Caco-2 (cell line): ENCODE data around the gene TTLL4. TPM values are rescaled to one million over a fixed set of nuclear protein-coding genes. Genes with fewer than 3 reads are reported as not detected.

ENCODE experiments used
- BruUV-seq: library from RNA; stranded (reverse); fragments of 400-500 nt; replicated peaks from 2 replicates; lab custom pipeline; 2021; lab: Mats Ljungman, UMichigan
- CTCF ChIA-PET: fragments of 300-600 bp; sonication (Branson Sonifier 250); formaldehyde crosslinking; loops from one replicate; lab custom pipeline; 2022; ENCODE audit warnings: antibody characterized with exemption; lab: Charles Lee
- POLR2A ChIA-PET: fragments of 300-600 bp; sonication (Branson Sonifier 250); formaldehyde crosslinking; loops from one replicate; lab custom pipeline; 2022; ENCODE audit warnings: antibody characterized with exemption; lab: Charles Lee
- DNase-seq, 2 experiments: peaks; one replicate each; pipeline versions ENCODE4 v3.0.0 to v3.0.0-alpha.2; 2020 to 2022
- H3K27me3 ChIP-seq: replicated peaks from 2 replicates; pipeline ENCODE4 v1.6.0; 2011; ENCODE audit warnings: low read length; ENCODE audit not compliant: control insufficient read depth, insufficient read depth
- H3K36me3 ChIP-seq: 2 replicates; pipeline ENCODE4 v1.5.1; 2011; ENCODE audit warnings: low read length; ENCODE audit not compliant: control insufficient read depth, insufficient read depth
- H3K4me1 ChIP-seq: fragments of 250-450 bp; sonication (Bioruptor Pico); 2 replicates; pipeline ENCODE4 v1.5.1; 2020; ENCODE audit warnings: mild to moderate bottlenecking
- H3K4me3 ChIP-seq: 2 replicates; pipeline ENCODE4 v1.5.1; 2011; ENCODE audit warnings: low read depth, mild to moderate bottlenecking, control low read depth, low read length
- H3K9me3 ChIP-seq: fragments of 250-450 bp; sonication (Bioruptor Pico); 2 replicates; pipeline ENCODE4 v1.5.1; 2020; ENCODE audit warnings: mild to moderate bottlenecking, moderate library complexity
- H3K27ac Mint-ChIP-seq: one replicate; pipeline ENCODE4 v1.8.0; 2022; ENCODE audit warnings: mixed read lengths; ENCODE audit not compliant: unreplicated experiment
- H3K27me3 Mint-ChIP-seq: one replicate; pipeline ENCODE4 v1.8.0; 2022; ENCODE audit warnings: mixed read lengths; ENCODE audit not compliant: insufficient read depth, unreplicated experiment
- H3K36me3 Mint-ChIP-seq: one replicate; pipeline ENCODE4 v1.8.0; 2022; ENCODE audit warnings: mild to moderate bottlenecking, mixed read lengths; ENCODE audit not compliant: insufficient read depth, unreplicated experiment
- H3K4me1 Mint-ChIP-seq: one replicate; pipeline ENCODE4 v1.8.0; 2022; ENCODE audit warnings: low read depth, mixed read lengths; ENCODE audit not compliant: unreplicated experiment
- H3K4me3 Mint-ChIP-seq: one replicate; pipeline ENCODE4 v1.8.0; 2022; ENCODE audit warnings: mild to moderate bottlenecking, moderate library complexity, mixed read lengths; ENCODE audit not compliant: unreplicated experiment
- H3K9me3 Mint-ChIP-seq: one replicate; pipeline ENCODE4 v1.8.0; 2022; ENCODE audit warnings: mixed read lengths; ENCODE audit not compliant: unreplicated experiment
- intact Hi-C: fragments of 100-400 bp; cut with micrococcal nuclease; formaldehyde crosslinking; loops from one replicate; pipeline ENCODE4 v1.10.0; 2022; ENCODE audit not compliant: unreplicated experiment
- total RNA-seq: library from RNA; stranded (reverse); gene quantifications from 2 replicates; pipeline ENCODE4 v1.2.3, GENCODE V29; 2022
- TF ChIP-seq, protein P1 (sequence below), 2 experiments: fragments of 200-600 bp in 1 of 2; IDR thresholded peaks; 1 replicate in 1 of 2; 2 replicates in 1 of 2; pipeline versions ENCODE4 v1.5.1 to v1.8.0; 2011 to 2022; ENCODE audit warnings: antibody characterized with exemption in 1 of 2, control low read depth in 1 of 2, inconsistent platforms in 1 of 2, low read depth in 1 of 2, low read length in 1 of 2, mild to moderate bottlenecking in 1 of 2, moderate library complexity in 1 of 2; ENCODE audit not compliant: insufficient read depth in 1 of 2, severe bottlenecking in 1 of 2, unreplicated experiment in 1 of 2

Gene TTLL4
- total RNA-seq, 1 experiment from 2014 or later: 86.6 TPM

DNA sequence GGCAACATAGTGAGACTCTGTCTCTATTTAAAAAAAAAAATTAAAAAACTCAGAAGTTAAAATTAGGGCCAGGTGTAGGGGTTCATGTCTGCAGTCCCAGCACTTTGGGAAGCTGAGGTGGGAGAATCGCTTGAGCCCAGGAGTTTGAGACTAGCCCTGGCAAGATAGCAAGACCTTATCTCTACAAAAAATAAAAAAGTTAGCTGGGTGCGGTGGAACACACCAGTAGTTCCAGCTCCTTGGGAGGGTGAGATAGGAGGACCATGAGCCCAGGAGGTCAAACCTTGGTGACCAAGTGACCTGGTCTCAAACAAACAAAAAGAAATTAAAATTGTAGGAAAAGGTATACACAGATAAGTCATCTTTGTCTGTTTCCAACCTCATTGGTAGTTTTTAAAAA is 11.3 kb downstream of the TTLL4 start:
- no peak for DNase-seq
- no peak overlapping the region for H3K27ac Mint-ChIP-seq
- Histone ChIP-seq H3K4me1 (no peaks in the 10 kb centered on the region; the same call in 1 of the 2 replicates), H3K4me3 (no peak overlapping the region), H3K36me3 (no peaks in the 10 kb centered on the region), H3K27me3 (no peaks in the 10 kb centered on the region), H3K9me3 (peaks cover 11% of the 10 kb centered on the region)
- H3K4me1 Mint-ChIP-seq: peaks cover 6% of the 10 kb centered on the region
- intact Hi-C loops: no loop called here
- BruUV-seq: no TSS peak
- POLR2A ChIA-PET: no interaction called here
- no peaks in the 10 kb centered on the region for H3K27me3 Mint-ChIP-seq
- TF ChIP-seq, protein P1, sequence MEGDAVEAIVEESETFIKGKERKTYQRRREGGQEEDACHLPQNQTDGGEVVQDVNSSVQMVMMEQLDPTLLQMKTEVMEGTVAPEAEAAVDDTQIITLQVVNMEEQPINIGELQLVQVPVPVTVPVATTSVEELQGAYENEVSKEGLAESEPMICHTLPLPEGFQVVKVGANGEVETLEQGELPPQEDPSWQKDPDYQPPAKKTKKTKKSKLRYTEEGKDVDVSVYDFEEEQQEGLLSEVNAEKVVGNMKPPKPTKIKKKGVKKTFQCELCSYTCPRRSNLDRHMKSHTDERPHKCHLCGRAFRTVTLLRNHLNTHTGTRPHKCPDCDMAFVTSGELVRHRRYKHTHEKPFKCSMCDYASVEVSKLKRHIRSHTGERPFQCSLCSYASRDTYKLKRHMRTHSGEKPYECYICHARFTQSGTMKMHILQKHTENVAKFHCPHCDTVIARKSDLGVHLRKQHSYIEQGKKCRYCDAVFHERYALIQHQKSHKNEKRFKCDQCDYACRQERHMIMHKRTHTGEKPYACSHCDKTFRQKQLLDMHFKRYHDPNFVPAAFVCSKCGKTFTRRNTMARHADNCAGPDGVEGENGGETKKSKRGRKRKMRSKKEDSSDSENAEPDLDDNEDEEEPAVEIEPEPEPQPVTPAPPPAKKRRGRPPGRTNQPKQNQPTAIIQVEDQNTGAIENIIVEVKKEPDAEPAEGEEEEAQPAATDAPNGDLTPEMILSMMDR (IDR thresholded peaks at IDR 0.05; ENCODE audit: insufficient read depth in 1 of 2, low read depth in 1 of 2, low read length in 1 of 2, severe bottlenecking in 1 of 2, unreplicated experiment in 1 of 2): no peak
- H3K9me3 Mint-ChIP-seq: no peaks in the 10 kb centered on the region
- H3K36me3 Mint-ChIP-seq: peaks cover 25% of the 10 kb centered on the region
- CTCF ChIA-PET: interaction anchor here (0.6 to 1.5 kb wide), 3 partner anchors 62 to 126 kb away, joined by 3 to 5 read pairs (median 4); partner anchors contain the start of genes BCS1L and ZNF142
- H3K4me3 Mint-ChIP-seq: no peak overlapping the region

- H3K27ac Mint-ChIP-seq: no peak overlapping the region
- Histone ChIP-seq H3K4me3 (no peak overlapping the region), H3K36me3 (no peaks in the 10 kb centered on the region), H3K9me3 (peaks cover 14% of the 10 kb centered on the region), H3K4me1 (no peaks in the 10 kb centered on the region; the same call in 1 of the 2 replicates), H3K27me3 (no peaks in the 10 kb centered on the region)
- no peaks in the 10 kb centered on the region for H3K27me3 Mint-ChIP-seq
- no peaks in the 10 kb centered on the region for H3K9me3 Mint-ChIP-seq
- CTCF ChIA-PET: interaction anchor here (1.5 kb wide), 1 partner anchor 125 kb away, joined by 5 read pairs; no protein-coding TSS in a partner anchor
- H3K36me3 Mint-ChIP-seq: peaks cover 30% of the 10 kb centered on the region
- intact Hi-C loops: no loop called here
- TF ChIP-seq, protein P1 (IDR thresholded peaks at IDR 0.05; ENCODE audit: insufficient read depth in 1 of 2, low read depth in 1 of 2, low read length in 1 of 2, severe bottlenecking in 1 of 2, unreplicated experiment in 1 of 2): no peak
- H3K4me1 Mint-ChIP-seq: peaks cover 6% of the 10 kb centered on the region
- no peak overlapping the region for H3K4me3 Mint-ChIP-seq
- POLR2A ChIA-PET: interaction anchor here (0.9 kb wide), 1 partner anchor 12 kb away, joined by 3 read pairs; the partner anchor contains the start of gene TTLL4
- BruUV-seq: no TSS peak
- DNase-seq: no peak
These were observed 11.8 kb downstream of the TTLL4 start for GRCh38 chr2:218722419-218722818.

GRCh38 chr2:218722876-218723785 is 12.5 kb downstream of the TTLL4 start:
- TF ChIP-seq, protein P1 (IDR thresholded peaks at IDR 0.05; ENCODE audit: insufficient read depth in 1 of 2, low read depth in 1 of 2, low read length in 1 of 2, severe bottlenecking in 1 of 2, unreplicated experiment in 1 of 2): no peak
- no TSS peak for BruUV-seq
- POLR2A ChIA-PET: interaction anchor here (0.6 to 0.9 kb wide), 3 partner anchors 13 to 477 kb away, joined by 3 to 7 read pairs (median 3); partner anchors contain the start of genes BCS1L, TTLL4 and ZNF142
- peaks cover 14% of the 10 kb centered on the region for H3K9me3 ChIP-seq
- no peak for DNase-seq
- CTCF ChIA-PET: interaction anchor here (0.7 to 1.5 kb wide), 2 partner anchors 12 to 124 kb away, joined by 3 to 5 read pairs; partner anchors contain the start of gene TTLL4
- H3K36me3 ChIP-seq: peaks cover 2% of the 10 kb centered on the region; the same call in 1 of the 2 replicates
- intact Hi-C loops: no loop called here
- no peaks in the 10 kb centered on the region for H3K9me3 Mint-ChIP-seq
- no peak overlapping the region for H3K4me3 ChIP-seq
- H3K27ac Mint-ChIP-seq: no peak overlapping the region
- H3K27me3 ChIP-seq: no peaks in the 10 kb centered on the region
- H3K4me1 Mint-ChIP-seq: peaks cover 6% of the 10 kb centered on the region
- H3K4me3 Mint-ChIP-seq: no peak overlapping the region
- no peaks in the 10 kb centered on the region for H3K27me3 Mint-ChIP-seq
- H3K4me1 ChIP-seq: no peaks in the 10 kb centered on the region
- peaks cover 37% of the 10 kb centered on the region for H3K36me3 Mint-ChIP-seq
